SK-N-SH (cell line): Measurements from ENCODE around the gene SMLR1. TPM values are rescaled to one million over a fixed set of nuclear protein-coding genes. Genes with fewer than 3 reads are reported as not detected.
A peak's percentile ranks its signal among the peaks of the same experiment; 100 is the strongest.
"Not testable (repeated sequence)": the region's sequence is repeated elsewhere in the genome, so short reads cannot be mapped to it uniquely, and the experiment has no call there.

Source experiments
- CTCF ChIA-PET: fragments of 300-600, 350-600 bp; formaldehyde crosslinking; extraction: SDS; loops from one replicate; lab custom pipeline; 2021; lab: Yijun Ruan, JAX
- POLR2A ChIA-PET: fragments of 350-600 bp; sonication (Branson Sonifier 250); formaldehyde crosslinking; extraction: SDS; loops from one replicate; lab custom pipeline; 2020; ENCODE audit warnings: antibody characterized with exemption, inconsistent platforms; lab: Yijun Ruan, JAX
- DNase-seq: peaks from one replicate; pipeline ENCODE4 v3.0.0; 2012
- H2AFZ ChIP-seq: fragments of 200-600 bp; sonication (generic); 2 replicates; pipeline ENCODE4 v1.8.1; 2016; ENCODE audit warnings: antibody characterized with exemption, mild to moderate bottlenecking, low read depth
- H3F3A ChIP-seq: fragments of 200-600 bp; sonication (generic); replicated peaks from 2 replicates; pipeline ENCODE3; 2016; ENCODE audit warnings: antibody characterized with exemption, mild to moderate bottlenecking; ENCODE audit not compliant: insufficient read depth
- H3K27ac ChIP-seq, 2 experiments: fragments of 200-500 bp in 1 of 2; fragments of 200-600 bp in 1 of 2; sonication (Bioruptor generic) in 1 of 2; sonication (generic), shearing (Covaris generic) in 1 of 2; 2 replicates each; pipeline versions ENCODE4 v1.5.1 to v1.6.1; 2014 to 2016; ENCODE audit warnings: low read depth in 2 of 2, inconsistent platforms in 1 of 2, low read length in 1 of 2, mild to moderate bottlenecking in 1 of 2, mixed read lengths in 1 of 2
- H3K27me3 ChIP-seq: fragments of 200-600 bp; sonication (generic), shearing (Covaris generic); 2 replicates; pipeline ENCODE4 v1.6.1; 2016; ENCODE audit warnings: mixed run types; ENCODE audit not compliant: insufficient read depth
- H3K36me3 ChIP-seq, 2 experiments: fragments of 200-500 bp in 1 of 2; fragments of 200-600 bp in 1 of 2; sonication (Bioruptor generic) in 1 of 2; sonication (generic) in 1 of 2; replicated peaks in 1 of 2; 2 replicates each; pipeline versions ENCODE3 to v1.5.1; 2014 to 2016; ENCODE audit warnings: low read length in 1 of 2, mild to moderate bottlenecking in 1 of 2; ENCODE audit not compliant: insufficient read depth in 2 of 2, control insufficient read depth in 1 of 2
- H3K4me1 ChIP-seq, 2 experiments: fragments of 200-500 bp in 1 of 2; fragments of 200-600 bp in 1 of 2; sonication (Bioruptor generic) in 1 of 2; sonication (generic), shearing (Covaris generic) in 1 of 2; 2 replicates each; pipeline versions ENCODE4 v1.5.1 to v1.6.1; 2014 to 2016; ENCODE audit warnings: low read depth in 1 of 2, low read length in 1 of 2, mixed run types in 1 of 2; ENCODE audit not compliant: insufficient read depth in 2 of 2, control insufficient read depth in 1 of 2
- H3K4me2 ChIP-seq: fragments of 200-600 bp; sonication (generic), shearing (Covaris generic); 2 replicates; pipeline ENCODE4 v1.6.1; 2017; ENCODE audit warnings: mixed run types
- H3K4me3 ChIP-seq, 2 experiments: fragments of 200-500 bp in 1 of 2; fragments of 200-600 bp in 1 of 2; sonication (Bioruptor generic) in 1 of 2; sonication (generic), shearing (Covaris generic) in 1 of 2; 2 replicates each; pipeline versions ENCODE4 v1.5.1 to v1.8.1; 2014 to 2016; ENCODE audit warnings: low read depth in 2 of 2, inconsistent platforms in 1 of 2, low read length in 1 of 2, mild to moderate bottlenecking in 1 of 2, mixed read lengths in 1 of 2, moderate library complexity in 1 of 2
- H3K79me2 ChIP-seq: fragments of 200-600 bp; sonication (generic); 2 replicates; pipeline ENCODE4 v1.8.1; 2017; ENCODE audit warnings: mild to moderate bottlenecking; ENCODE audit not compliant: insufficient read depth
- H3K9ac ChIP-seq: fragments of 200-600 bp; sonication (generic); 2 replicates; pipeline ENCODE4 v1.6.1; 2017; ENCODE audit warnings: mixed run types
- H3K9me2 ChIP-seq: fragments of 200-600 bp; sonication (generic); 2 replicates; pipeline ENCODE4 v1.6.1; 2017; ENCODE audit warnings: mixed run types
- H3K9me3 ChIP-seq: fragments of 200-600 bp; sonication (generic); 2 replicates; pipeline ENCODE4 v1.6.1; 2017; ENCODE audit warnings: mixed run types, mild to moderate bottlenecking, moderate library complexity
- H4K20me1 ChIP-seq: fragments of 200-600 bp; sonication (generic); 2 replicates; pipeline ENCODE4 v1.6.1; 2017; ENCODE audit warnings: mild to moderate bottlenecking, mixed run types; ENCODE audit not compliant: insufficient read depth
- CHD2 ChIP-seq: fragments of 150-350 bp; IDR thresholded peaks from 2 replicates; pipeline ENCODE4 v1.6.1; 2018; ENCODE audit warnings: low read length; ENCODE audit not compliant: partially characterized antibody
- EZH2phosphoT487 ChIP-seq: fragments of 200-600 bp; sonication (generic); IDR thresholded peaks from 2 replicates; pipeline ENCODE4 v1.6.1; 2017; ENCODE audit warnings: low read depth, mixed run types, mild to moderate bottlenecking, antibody characterized with exemption, moderate library complexity, borderline replicate concordance
- FOXJ3 ChIP-seq: sonication (generic); formaldehyde crosslinking; IDR thresholded peaks from 2 replicates; pipeline ENCODE4 v1.5.1; 2020; ENCODE audit warnings: mild to moderate bottlenecking, missing genetic modification reagents
- FOXM1 ChIP-seq: IDR thresholded peaks from 2 replicates; pipeline ENCODE4 v1.4.0; 2012; ENCODE audit warnings: low read depth, mild to moderate bottlenecking
- GATA2 ChIP-seq: sonication (generic); formaldehyde crosslinking; IDR thresholded peaks from 2 replicates; pipeline ENCODE4 v1.5.0; 2020; ENCODE audit warnings: mild to moderate bottlenecking, missing genetic modification reagents
- JUND ChIP-seq: IDR thresholded peaks from 2 replicates; pipeline ENCODE4 v1.4.0; 2012
- NRF1 ChIP-seq: IDR thresholded peaks from 2 replicates; pipeline ENCODE4 v1.6.1; 2012; ENCODE audit warnings: low read depth, mild to moderate bottlenecking, low read length
- RCOR1 ChIP-seq: fragments of 150-350 bp; IDR thresholded peaks from 2 replicates; pipeline ENCODE4 v1.6.1; 2017; ENCODE audit warnings: antibody characterized with exemption, low read length
- RXRA ChIP-seq: IDR thresholded peaks from 2 replicates; pipeline ENCODE4 v1.4.0; 2012; ENCODE audit warnings: low read depth, mild to moderate bottlenecking, borderline replicate concordance
- SMC3 ChIP-seq: IDR thresholded peaks from 2 replicates; pipeline ENCODE4 v1.6.1; 2012; ENCODE audit warnings: low read depth, low read length, improper control_type of control experiment
- TEAD4 ChIP-seq: IDR thresholded peaks from 2 replicates; pipeline ENCODE4 v1.4.0; 2012; ENCODE audit warnings: mild to moderate bottlenecking, borderline replicate concordance; ENCODE audit not compliant: insufficient read depth
- WGBS: methylation state at CpG from one replicate; pipeline ENCODE4 v1.1.6; 2017; ENCODE audit warnings: low lambda C conversion rate; 5-methylcytosine and 5-hydroxymethylcytosine counted together
- polyA plus RNA-seq, 3 experiments: library from polyadenylated mRNA; depleted of rRNA; stranded (reverse); fragments of >200 nt; gene quantifications; 2 replicates each; pipeline ENCODE4 v1.2.3, GENCODE V29; 2012
- TF ChIP-seq, protein P1 (sequence below): IDR thresholded peaks from 2 replicates; pipeline ENCODE4; 2012
- TF ChIP-seq, protein P2 (sequence below): fragments of 150-350 bp; IDR thresholded peaks from 2 replicates; pipeline ENCODE4 v1.6.1; 2017; ENCODE audit warnings: antibody characterized with exemption, low read length, low read depth, borderline replicate concordance
- TF ChIP-seq, protein P3 (sequence below): IDR thresholded peaks from 2 replicates; pipeline ENCODE4 v1.4.0; 2012; ENCODE audit warnings: low read depth
- TF ChIP-seq, protein P4 (sequence below): fragments of 150-350 bp; IDR thresholded peaks from 2 replicates; pipeline ENCODE4 v1.6.1; 2016; ENCODE audit warnings: mild to moderate bottlenecking, low read depth, low read length
- TF ChIP-seq, protein P5 (sequence below): IDR thresholded peaks from 2 replicates; pipeline ENCODE4 v1.4.0; 2012; ENCODE audit warnings: low read depth, borderline replicate concordance

Gene SMLR1
- polyA plus RNA-seq, 1 of the 3 experiments (the other 2 are of a cell fraction), result 0.03 TPM

DNA sequence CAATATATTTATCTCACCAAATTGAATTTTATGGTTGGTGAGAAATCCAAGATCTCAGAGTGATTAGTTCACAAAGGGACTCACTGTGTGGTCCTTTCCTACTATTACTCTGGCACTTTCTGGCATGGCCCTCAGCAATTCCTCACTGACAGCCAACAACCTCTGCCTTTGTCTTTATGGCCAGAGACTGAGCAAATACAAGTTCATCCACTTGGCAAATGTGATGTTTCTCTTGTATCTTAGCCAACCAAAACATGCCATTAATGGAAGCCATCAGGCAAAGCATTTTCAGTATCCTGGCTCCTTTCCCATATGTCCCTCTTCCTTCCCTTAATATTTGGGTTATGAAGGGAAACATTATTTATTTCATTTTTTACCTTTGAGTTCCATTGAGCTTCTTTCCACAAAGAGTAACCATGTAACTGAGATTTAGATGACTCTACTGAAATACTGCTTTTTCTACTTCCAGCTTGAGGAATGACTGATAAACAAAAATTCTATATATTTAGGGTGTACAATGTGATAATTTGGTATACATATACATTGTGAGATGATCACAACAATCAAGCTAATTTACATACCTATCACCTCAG lies 30.8 kb upstream of the SMLR1 start (continued):
- TF ChIP-seq, protein P1, sequence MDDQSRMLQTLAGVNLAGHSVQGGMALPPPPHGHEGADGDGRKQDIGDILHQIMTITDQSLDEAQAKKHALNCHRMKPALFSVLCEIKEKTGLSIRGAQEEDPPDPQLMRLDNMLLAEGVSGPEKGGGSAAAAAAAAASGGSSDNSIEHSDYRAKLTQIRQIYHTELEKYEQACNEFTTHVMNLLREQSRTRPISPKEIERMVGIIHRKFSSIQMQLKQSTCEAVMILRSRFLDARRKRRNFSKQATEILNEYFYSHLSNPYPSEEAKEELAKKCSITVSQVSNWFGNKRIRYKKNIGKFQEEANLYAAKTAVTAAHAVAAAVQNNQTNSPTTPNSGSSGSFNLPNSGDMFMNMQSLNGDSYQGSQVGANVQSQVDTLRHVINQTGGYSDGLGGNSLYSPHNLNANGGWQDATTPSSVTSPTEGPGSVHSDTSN, result peak; percentile 95
- TF ChIP-seq, protein P2, sequence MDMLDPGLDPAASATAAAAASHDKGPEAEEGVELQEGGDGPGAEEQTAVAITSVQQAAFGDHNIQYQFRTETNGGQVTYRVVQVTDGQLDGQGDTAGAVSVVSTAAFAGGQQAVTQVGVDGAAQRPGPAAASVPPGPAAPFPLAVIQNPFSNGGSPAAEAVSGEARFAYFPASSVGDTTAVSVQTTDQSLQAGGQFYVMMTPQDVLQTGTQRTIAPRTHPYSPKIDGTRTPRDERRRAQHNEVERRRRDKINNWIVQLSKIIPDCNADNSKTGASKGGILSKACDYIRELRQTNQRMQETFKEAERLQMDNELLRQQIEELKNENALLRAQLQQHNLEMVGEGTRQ, result no peak
- TF ChIP-seq RXRA (peak; percentile 87), JUND (peak; percentile 93), TEAD4 (peak; percentile 97), SMC3 (no peak), CHD2 (no peak), EZH2phosphoT487 (no peak), FOXM1 (peak; percentile 80; the same call in 1 of the 2 replicates)
- TF ChIP-seq, protein P3, sequence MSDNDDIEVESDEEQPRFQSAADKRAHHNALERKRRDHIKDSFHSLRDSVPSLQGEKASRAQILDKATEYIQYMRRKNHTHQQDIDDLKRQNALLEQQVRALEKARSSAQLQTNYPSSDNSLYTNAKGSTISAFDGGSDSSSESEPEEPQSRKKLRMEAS, result peak; percentile 69
- TF ChIP-seq, protein P4, sequence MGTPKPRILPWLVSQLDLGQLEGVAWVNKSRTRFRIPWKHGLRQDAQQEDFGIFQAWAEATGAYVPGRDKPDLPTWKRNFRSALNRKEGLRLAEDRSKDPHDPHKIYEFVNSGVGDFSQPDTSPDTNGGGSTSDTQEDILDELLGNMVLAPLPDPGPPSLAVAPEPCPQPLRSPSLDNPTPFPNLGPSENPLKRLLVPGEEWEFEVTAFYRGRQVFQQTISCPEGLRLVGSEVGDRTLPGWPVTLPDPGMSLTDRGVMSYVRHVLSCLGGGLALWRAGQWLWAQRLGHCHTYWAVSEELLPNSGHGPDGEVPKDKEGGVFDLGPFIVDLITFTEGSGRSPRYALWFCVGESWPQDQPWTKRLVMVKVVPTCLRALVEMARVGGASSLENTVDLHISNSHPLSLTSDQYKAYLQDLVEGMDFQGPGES, result no peak
- TF ChIP-seq, protein P5, sequence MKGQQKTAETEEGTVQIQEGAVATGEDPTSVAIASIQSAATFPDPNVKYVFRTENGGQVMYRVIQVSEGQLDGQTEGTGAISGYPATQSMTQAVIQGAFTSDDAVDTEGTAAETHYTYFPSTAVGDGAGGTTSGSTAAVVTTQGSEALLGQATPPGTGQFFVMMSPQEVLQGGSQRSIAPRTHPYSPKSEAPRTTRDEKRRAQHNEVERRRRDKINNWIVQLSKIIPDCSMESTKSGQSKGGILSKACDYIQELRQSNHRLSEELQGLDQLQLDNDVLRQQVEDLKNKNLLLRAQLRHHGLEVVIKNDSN, result 0 out of 2 replicates have a peak, but pooled peaks have one; percentile 8

DNA sequence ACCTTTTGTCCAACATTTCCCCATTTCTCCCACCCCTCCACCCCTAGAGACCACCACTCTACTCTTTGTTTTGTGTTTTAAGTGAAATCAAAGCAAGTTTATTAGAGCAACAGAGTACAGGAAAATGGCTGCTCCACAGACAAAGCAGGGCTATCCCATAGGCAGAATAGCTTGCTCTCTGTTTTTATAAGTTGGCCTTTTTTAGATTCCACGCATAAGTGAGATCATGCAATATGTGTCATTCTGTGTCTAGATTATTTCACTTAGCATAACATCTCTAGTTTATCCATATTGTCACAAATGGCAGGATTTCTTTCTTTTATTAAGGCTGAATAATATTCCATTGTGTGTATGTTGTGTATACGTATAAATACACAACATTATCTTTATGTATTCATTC lies 30.1 kb upstream of the SMLR1 start:
- Histone ChIP-seq H3K79me2 (no peaks in the 10 kb centered on the region), H4K20me1 (no peaks in the 10 kb centered on the region), H3K27ac (peak overlapping the region in 1 of 2 experiments; percentile 64; a peak in 3 of 4 replicates), H3K27me3 (no peaks in the 10 kb centered on the region), H3K9ac (no peak overlapping the region), H3K4me3 (no peak overlapping the region), H3K9me3 (peaks cover 6% of the 10 kb centered on the region; the same call in 1 of the 2 replicates), H2AFZ (no peak overlapping the region), H3K4me1 (peaks cover 0 to 9% of the 10 kb centered on the region in 2 experiments; a peak in 1 of 4 replicates), H3K36me3 (no peaks in the 10 kb centered on the region), H3K9me2 (no peaks in the 10 kb centered on the region), H3K4me2 (no peak overlapping the region), H3F3A (peaks cover 24% of the 10 kb centered on the region)
- ChIA-PET CTCF (interaction anchor here (0.6 kb wide), 1 partner anchor 15 kb away, joined by 3 read pairs; no protein-coding TSS in a partner anchor), POLR2A (no interaction called here)
- whole genome bisulfite sequencing, result 51% methylated on average over 2 of the region's 2 CpGs
- DNase-seq, result no peak
- TF ChIP-seq, protein P3, result no peak
- TF ChIP-seq CHD2, result no peak
- TF ChIP-seq GATA2 (CRISPR knock-in tag), result no peak
- TF ChIP-seq RXRA, result no peak
- TF ChIP-seq RCOR1, result no peak
- TF ChIP-seq NRF1, result no peak
- no peak for TF ChIP-seq FOXJ3 (CRISPR knock-in tag)
- TF ChIP-seq FOXM1, result no peak
- TF ChIP-seq, all 33 proteins: peak for 0

DNA sequence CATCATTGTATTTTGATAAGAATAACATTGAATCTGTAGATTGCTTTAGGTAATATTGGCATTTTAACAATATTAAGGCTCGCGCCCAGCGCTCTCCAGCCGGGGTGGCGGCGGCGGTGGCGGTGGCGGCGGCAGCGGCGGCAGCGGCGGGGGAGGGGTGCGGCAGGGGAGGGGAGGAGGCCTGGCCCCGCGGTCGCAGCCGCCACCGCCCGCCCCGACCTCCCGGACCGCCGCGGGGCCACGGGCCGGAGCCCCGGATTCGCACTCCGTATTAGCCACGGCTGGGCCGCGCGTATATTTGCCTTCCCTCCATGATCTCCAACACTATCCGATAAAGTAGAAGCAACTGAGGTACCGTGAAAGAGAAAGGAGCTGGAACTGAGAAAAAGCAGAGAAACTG lies 25.8 kb upstream of the SMLR1 start:
- H3K4me2 ChIP-seq, H3K27ac ChIP-seq, H4K20me1 ChIP-seq, H3K9me2 ChIP-seq, H2AFZ ChIP-seq, H3K9ac ChIP-seq, H3K36me3 ChIP-seq, H3K4me3 ChIP-seq, DNase-seq, POLR2A ChIA-PET, H3K4me1 ChIP-seq, H3K9me3 ChIP-seq, CTCF ChIA-PET, H3K27me3 ChIP-seq, H3K79me2 ChIP-seq: not testable (repeated sequence)
- WGBS, result 93% methylated on average over 29 of the region's 37 CpGs
- peaks cover 11% of the 10 kb centered on the region for H3F3A ChIP-seq
